Transverse colon (tissue), 4 donors: ENCODE measurements around the gene P2RY2. TPM values are rescaled to one million over a fixed set of nuclear protein-coding genes. Genes with fewer than 3 reads are reported as not detected.

ENCODE experiments used
- DNase-seq: peaks from one replicate; pipeline ENCODE4 v3.0.0-alpha.2; 2019
- H3K27ac ChIP-seq, 4 donors: fragments of 200-600 bp; sonication (generic); 2 replicates each; pipeline ENCODE4 v1.5.1; 2016 to 2018; ENCODE audit warnings: inconsistent platforms in 4 of 4
- H3K27me3 ChIP-seq: fragments of 200-600 bp; sonication (generic); 2 replicates; pipeline ENCODE4 v1.5.1; 2017; ENCODE audit warnings: inconsistent platforms
- H3K36me3 ChIP-seq, 4 donors: fragments of 200-600 bp; sonication (generic); 2 replicates each; pipeline ENCODE4 v1.5.1; 2017 to 2019; ENCODE audit warnings: inconsistent platforms in 4 of 4
- H3K4me1 ChIP-seq, 4 donors: fragments of 200-600 bp; sonication (generic); 2 replicates each; pipeline ENCODE4 v1.5.1; 2017 to 2020; ENCODE audit warnings: inconsistent platforms in 4 of 4
- H3K4me3 ChIP-seq, 4 donors: fragments of 200-600 bp; sonication (generic); 1 replicate in 1 of 4; 2 replicates in 3 of 4; pipeline versions ENCODE4 v1.5.1 to v1.6.1; 2017 to 2019; ENCODE audit warnings: inconsistent platforms in 4 of 4
- H3K9me3 ChIP-seq, 2 donors: fragments of 200-600 bp; sonication (generic); 2 replicates each; pipeline ENCODE4 v1.5.1; 2017 to 2019; ENCODE audit warnings: inconsistent platforms in 2 of 2
- CTCF ChIP-seq, 5 experiments: fragments of 200-600 bp in 3 of 5; fragments of 450-650 bp in 2 of 5; sonication (generic) in 3 of 5; IDR thresholded peaks; 1 replicate in 2 of 5; 2 replicates in 3 of 5; pipeline ENCODE4 v1.5.1; 2016 to 2017; ENCODE audit warnings: antibody characterized with exemption in 5 of 5, inconsistent platforms in 3 of 5, mild to moderate bottlenecking in 2 of 5, moderate library complexity in 1 of 5
- EP300 ChIP-seq: sonication (generic); formaldehyde crosslinking; IDR thresholded peaks from one replicate; pipeline ENCODE4 v1.6.1; 2017; ENCODE audit warnings: antibody characterized with exemption, low read depth
- POLR2A ChIP-seq: fragments of 450-650 bp; IDR thresholded peaks from one replicate; pipeline ENCODE4 v1.6.1; 2016; ENCODE audit warnings: antibody characterized with exemption, mild to moderate bottlenecking, moderate library complexity
- POLR2AphosphoS5 ChIP-seq, 3 donors: sonication (generic); formaldehyde crosslinking; IDR thresholded peaks; one replicate each; pipeline ENCODE4 v1.6.1; 2016; ENCODE audit warnings: antibody characterized with exemption in 3 of 3
- WGBS, 2 donors: methylation state at CpG; one replicate each; pipeline ENCODE4 v1.1.5; 2018; ENCODE audit warnings: low coverage in 1 of 2; 5-methylcytosine and 5-hydroxymethylcytosine counted together
- in situ Hi-C, 4 donors: fragments of 200-750 bp; cut with MboI; loops; one replicate each; pipeline versions ENCODE4 v1.15.0 to v1.15.1; 2017; ENCODE audit warnings: low sequenced_read_pairs in 3 of 4, low pct_ligation_motif_present in 1 of 4, low pct_unique_long_range_greater_than_20kb in 1 of 4
- intact Hi-C: fragments of 100-400 bp; cut with DNase I; formaldehyde crosslinking; loops from one replicate; pipeline ENCODE4 v1.15.1; 2023; ENCODE audit warnings: low total_unique reads
- total RNA-seq, 4 donors: library from RNA; depleted of rRNA; stranded (reverse); fragments of >200 nt; gene quantifications; one replicate each; pipeline ENCODE4 v1.1.0, GENCODE V29; 2016

P2RY2 gene
- total RNA-seq, 4 donors from 2014 or later, result 8.6 to 21.4 (median 12.6) TPM

DNA sequence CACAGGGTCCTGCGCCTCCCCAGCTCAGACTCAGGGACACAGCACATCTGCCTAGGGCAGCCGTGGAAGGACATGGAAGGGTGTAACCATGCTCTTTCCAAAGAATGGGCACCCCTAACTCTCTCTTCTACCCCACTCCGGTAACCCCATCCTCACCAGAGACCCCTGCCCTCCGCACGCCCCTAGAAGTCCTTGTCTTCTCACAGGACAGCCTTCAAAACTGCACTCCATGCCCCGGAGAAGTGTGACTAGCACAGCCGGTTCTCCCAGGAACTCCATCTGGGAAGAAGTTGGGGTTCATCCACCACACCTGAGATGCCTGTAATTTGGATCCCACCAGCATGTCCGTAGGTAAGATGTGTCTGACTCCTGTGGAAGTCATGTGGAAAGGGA, 25.0 kb downstream of the P2RY2 start:
- no peak for DNase-seq
- in situ Hi-C loops, result loop anchor here in 1 of 4 donors (10.0 kb wide), 1 partner anchor 408 kb away; no protein-coding TSS in a partner anchor
- intact Hi-C loops, result loop anchor here (5.0 kb wide), 1 partner anchor 56 kb away; no protein-coding TSS in a partner anchor
- no peaks in the 10 kb centered on the region for H3K36me3 ChIP-seq
- H3K4me3 ChIP-seq, result no peak overlapping the region
- H3K9me3 ChIP-seq, result no peaks in the 10 kb centered on the region
- TF ChIP-seq POLR2AphosphoS5 (IDR thresholded peaks at IDR 0.05), result no peak
- no peak for TF ChIP-seq POLR2A
- TF ChIP-seq CTCF (IDR thresholded peaks at IDR 0.05), result no peak
- TF ChIP-seq EP300, result no peak
- H3K27ac ChIP-seq, result no peak overlapping the region
- H3K27me3 ChIP-seq, result no peaks in the 10 kb centered on the region
- H3K4me1 ChIP-seq, result peaks cover 0 to 4% (median 0%) of the 10 kb centered on the region in 4 donors
- WGBS, 2 donors, result 82% methylated on average over 7 of the region's 8 CpGs; no CpG with 5 or more reads in 1 of the 2 donors

DNA sequence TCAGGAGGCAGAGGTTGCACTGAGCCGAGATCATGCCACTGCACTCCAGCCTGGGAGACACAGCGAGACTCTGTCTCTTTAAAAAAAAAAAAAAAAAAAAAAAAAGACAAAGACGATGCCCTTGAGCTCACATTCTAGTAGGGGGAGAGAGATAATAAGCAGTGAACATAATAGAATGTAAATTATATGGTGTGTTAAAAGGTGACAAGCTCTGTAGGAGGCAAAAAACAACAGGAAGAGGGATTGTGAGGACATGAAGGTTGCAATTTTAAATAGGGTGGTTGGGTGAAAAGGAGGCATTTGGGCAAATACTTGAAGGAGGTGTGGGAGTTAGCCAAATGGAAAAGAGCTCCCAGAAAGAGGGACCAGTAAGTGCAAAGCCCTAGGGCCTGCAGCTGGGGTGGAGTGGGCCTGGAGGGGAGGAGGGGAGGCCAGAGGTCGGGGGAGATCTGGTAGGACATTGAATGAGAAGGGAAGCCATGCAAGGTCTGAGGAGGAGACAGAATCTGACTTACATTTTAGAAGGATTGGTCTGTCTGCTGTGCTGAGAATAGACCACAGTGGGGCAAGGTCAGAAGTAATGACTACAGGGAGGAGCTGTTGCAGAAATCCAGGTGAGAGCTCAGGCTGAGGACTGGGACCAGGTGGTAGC, 26.6 kb downstream of the P2RY2 start:
- intact Hi-C loops, result loop anchor here (5.0 kb wide), 1 partner anchor 57 kb away; no protein-coding TSS in a partner anchor
- Histone ChIP-seq H3K9me3 (no peaks in the 10 kb centered on the region), H3K4me1 (peaks cover 0 to 4% (median 0%) of the 10 kb centered on the region in 4 donors), H3K36me3 (no peaks in the 10 kb centered on the region), H3K27me3 (no peaks in the 10 kb centered on the region), H3K4me3 (no peak overlapping the region), H3K27ac (no peak overlapping the region)
- DNase-seq, result no peak
- WGBS, 2 donors, result 63 to 84% methylated on average over 4 of the region's 4 CpGs
- in situ Hi-C loops, result loop anchor here in 1 of 4 donors (10.0 kb wide), 1 partner anchor 410 kb away; no protein-coding TSS in a partner anchor
- TF ChIP-seq POLR2AphosphoS5 (IDR thresholded peaks at IDR 0.05), result no peak
- TF ChIP-seq CTCF (IDR thresholded peaks at IDR 0.05), result no peak
- no peak for TF ChIP-seq EP300
- TF ChIP-seq POLR2A, result no peak

DNA sequence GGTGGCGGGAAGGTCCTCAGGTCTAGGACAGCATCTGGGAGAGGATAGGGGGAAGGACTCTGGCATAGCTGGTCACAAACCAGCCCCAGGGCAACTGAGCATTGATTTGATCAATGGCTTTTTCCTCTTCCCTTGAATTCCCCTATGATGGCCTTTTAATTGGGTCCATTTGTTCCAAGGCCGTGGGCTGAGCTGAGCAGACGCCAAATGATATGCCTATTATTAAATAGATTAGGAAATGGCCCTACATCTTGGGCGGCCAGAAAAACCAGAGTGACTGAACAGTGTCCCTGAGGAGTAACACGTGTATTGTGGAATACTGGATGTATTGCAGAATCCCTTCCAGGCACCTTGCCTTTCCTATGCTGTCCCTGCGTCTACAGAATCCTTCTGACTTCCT, 27.4 kb downstream of the P2RY2 start:
- H3K27ac ChIP-seq, result no peak overlapping the region
- TF ChIP-seq CTCF (IDR thresholded peaks at IDR 0.05) (no peak), POLR2AphosphoS5 (IDR thresholded peaks at IDR 0.05) (no peak), POLR2A (no peak), EP300 (no peak)
- H3K36me3 ChIP-seq, result no peaks in the 10 kb centered on the region
- intact Hi-C loops, result no loop called here
- no peak for DNase-seq
- 88 to 100% methylated on average over 1 to 6 of the region's 6 CpGs for WGBS, 2 donors
- no peaks in the 10 kb centered on the region for H3K27me3 ChIP-seq
- H3K4me3 ChIP-seq, result no peak overlapping the region
- peaks cover 0 to 4% (median 0%) of the 10 kb centered on the region in 4 donors for H3K4me1 ChIP-seq
- in situ Hi-C loops, result loop anchor here in 1 of 4 donors (10.0 kb wide), 1 partner anchor 411 kb away; no protein-coding TSS in a partner anchor
- no peaks in the 10 kb centered on the region for H3K9me3 ChIP-seq

DNA sequence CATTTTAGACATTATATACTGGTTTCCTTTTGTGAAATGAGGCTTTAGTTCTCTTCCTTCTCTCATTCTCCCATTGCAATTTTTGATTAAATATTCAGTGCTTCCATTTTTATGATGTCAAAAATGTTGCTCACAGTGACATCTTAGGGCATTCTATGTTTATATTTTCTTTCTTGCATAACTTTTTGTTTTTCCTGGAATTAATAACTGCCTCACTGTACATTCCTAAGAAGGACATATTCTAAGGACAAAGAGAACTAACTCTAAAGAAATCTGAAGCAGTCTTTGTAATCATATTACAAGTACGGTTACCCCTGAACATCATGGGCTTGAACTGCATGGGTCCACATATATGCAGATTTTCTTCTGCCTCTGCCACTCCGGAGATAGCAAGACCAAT, 28.2 kb downstream of the P2RY2 start:
- H3K27ac ChIP-seq, result no peak overlapping the region
- no peaks in the 10 kb centered on the region for H3K27me3 ChIP-seq
- intact Hi-C loops, result no loop called here
- in situ Hi-C loops, result loop anchor here in 1 of 4 donors (10.0 kb wide), 1 partner anchor 412 kb away; no protein-coding TSS in a partner anchor
- H3K36me3 ChIP-seq, result no peaks in the 10 kb centered on the region
- DNase-seq, result no peak
- no peak overlapping the region for H3K4me3 ChIP-seq
- no peaks in the 10 kb centered on the region for H3K9me3 ChIP-seq
- TF ChIP-seq CTCF (IDR thresholded peaks at IDR 0.05) (no peak), POLR2AphosphoS5 (IDR thresholded peaks at IDR 0.05) (no peak), EP300 (no peak), POLR2A (no peak)
- peaks cover 0 to 4% (median 0%) of the 10 kb centered on the region in 4 donors for H3K4me1 ChIP-seq
- WGBS, 2 donors, result 91 to 96% methylated on average over 2 of the region's 2 CpGs
